HepG2 (cell line): Measurements from ENCODE around the gene AGT. TPM values are rescaled to one million over a fixed set of nuclear protein-coding genes. Genes with fewer than 3 reads are reported as not detected.
"Not testable (repeated sequence)": the region's sequence is repeated elsewhere in the genome, so short reads cannot be mapped to it uniquely, and the experiment has no call there.

Experiments
- ATAC-seq: fragments of 200-7000 bp; cut with Tn5 transposase; 3 replicates; pipeline ENCODE4 v1.9.1; 2020; ENCODE audit warnings: mild to moderate bottlenecking, moderate library complexity
- BruUV-seq: library from RNA; stranded (reverse); fragments of 400-500 nt; replicated peaks from 2 replicates; lab custom pipeline; 2021; lab: Mats Ljungman, UMichigan
- CTCF ChIA-PET: fragments of 300-600 bp; formaldehyde crosslinking; extraction: SDS; loops from one replicate; lab custom pipeline; 2021; ENCODE audit warnings: low total read pairs, inconsistent platforms, low intra/inter-chr PET ratio; lab: Yijun Ruan, JAX
- POLR2A ChIA-PET: fragments of 350-600 bp; sonication (Branson Sonifier 250); formaldehyde crosslinking; loops from one replicate; lab custom pipeline; 2020; ENCODE audit warnings: antibody characterized with exemption, inconsistent platforms; lab: Yijun Ruan, JAX
- DNase-seq: peaks from one replicate; pipeline ENCODE4 v3.0.0-alpha.2; 2015; ENCODE audit warnings: low spot score
- FAIRE-seq: peaks from 3 replicates; lab custom pipeline; 2011; peaks lifted over from hg19 to GRCh38; lab: Jason Lieb, UNC
- H2AFZ ChIP-seq: one replicate; pipeline ENCODE4 v1.6.1; 2011; ENCODE audit warnings: low read length, inconsistent platforms
- H3K27ac ChIP-seq: fragments of 300-600 bp; 3 replicates; pipeline ENCODE4 v1.8.0; 2011; ENCODE audit warnings: mixed run types, mild to moderate bottlenecking, mixed read lengths, low read length, inconsistent platforms; ENCODE audit not compliant: insufficient read depth; ENCODE audit errors: extremely low read length
- H3K27me3 ChIP-seq, 2 experiments: fragments of 200-600 bp in 1 of 2; 2 replicates in 1 of 2; 3 replicates in 1 of 2; pipeline versions ENCODE4 v1.6.0 to v1.8.0; 2011; ENCODE audit warnings: low read length in 2 of 2, mild to moderate bottlenecking in 2 of 2, moderate library complexity in 2 of 2, inconsistent platforms in 1 of 2; ENCODE audit not compliant: insufficient read depth in 2 of 2, control insufficient read depth in 1 of 2
- H3K36me3 ChIP-seq, 2 experiments: fragments of 200-600 bp in 1 of 2; replicated peaks in 1 of 2; 2 replicates in 1 of 2; 3 replicates in 1 of 2; pipeline versions ENCODE4 v1.5.1 to v1.8.0; 2011; ENCODE audit warnings: low read length in 2 of 2, inconsistent platforms in 1 of 2; ENCODE audit not compliant: insufficient read depth in 2 of 2, control insufficient read depth in 1 of 2
- H3K4me1 ChIP-seq: 2 replicates; pipeline ENCODE4 v1.5.1; 2012; ENCODE audit warnings: low read length, inconsistent platforms; ENCODE audit not compliant: insufficient read depth
- H3K4me2 ChIP-seq: 2 replicates; pipeline ENCODE4 v1.6.0; 2011; ENCODE audit warnings: low read depth, low read length, inconsistent platforms
- H3K4me3 ChIP-seq, 3 experiments: fragments of 200-600 bp in 1 of 3; sonication (generic), shearing (Covaris generic) in 1 of 3; replicated peaks in 1 of 3; 2 replicates each; pipeline ENCODE4 v1.5.1; 2011 to 2016; ENCODE audit warnings: low read length in 3 of 3, inconsistent platforms in 2 of 3, low read depth in 2 of 3, mild to moderate bottlenecking in 2 of 3, control low read depth in 1 of 3, mixed read lengths in 1 of 3; ENCODE audit not compliant: insufficient read depth in 1 of 3
- H3K79me2 ChIP-seq: one replicate; pipeline ENCODE4 v1.6.1; 2011; ENCODE audit warnings: low read length, inconsistent platforms; ENCODE audit not compliant: insufficient read depth
- H3K9ac ChIP-seq: 2 replicates; pipeline ENCODE4 v1.6.0; 2011; ENCODE audit warnings: mild to moderate bottlenecking, low read depth, low read length, inconsistent platforms; ENCODE audit not compliant: insufficient read depth
- H3K9me3 ChIP-seq: 2 replicates; pipeline ENCODE4 v1.5.1; 2012; ENCODE audit warnings: mild to moderate bottlenecking, low read length
- H4K20me1 ChIP-seq: 2 replicates; pipeline ENCODE4 v1.6.0; 2011; ENCODE audit warnings: inconsistent platforms, mild to moderate bottlenecking, low read length, moderate library complexity; ENCODE audit not compliant: insufficient read depth
- CTCF ChIP-seq: sonication (generic); formaldehyde crosslinking; IDR thresholded peaks from 2 replicates; pipeline ENCODE4 v1.5.0; 2020; ENCODE audit warnings: mild to moderate bottlenecking, missing genetic modification reagents, moderate library complexity
- GMEB2 ChIP-seq: IDR thresholded peaks from 2 replicates; pipeline ENCODE4 v1.6.1; 2016; ENCODE audit warnings: missing biosample characterization, missing genetic modification reagents, low read depth
- KAT8 ChIP-seq: IDR thresholded peaks from 2 replicates; pipeline ENCODE4 v1.6.1; 2016; ENCODE audit warnings: missing genetic modification reagents, missing compliant biosample characterization
- KLF15 ChIP-seq: sonication (generic); formaldehyde crosslinking; IDR thresholded peaks from 2 replicates; pipeline ENCODE4 v1.8.1; 2023; ENCODE audit warnings: borderline replicate concordance, mild to moderate bottlenecking, inconsistent platforms, missing genetic modification reagents, mixed read lengths
- NFKB2 ChIP-seq: sonication (generic); formaldehyde crosslinking; IDR thresholded peaks from 2 replicates; pipeline ENCODE4 v1.4.0; 2020; ENCODE audit warnings: missing genetic modification reagents, borderline replicate concordance
- PCBP1 ChIP-seq: fragments of 200-400 bp; formaldehyde crosslinking; IDR thresholded peaks from 2 replicates; pipeline ENCODE4 v1.6.1; 2017; ENCODE audit warnings: mild to moderate bottlenecking, low read depth, low read length, borderline replicate concordance
- STAG1 ChIP-seq: sonication (generic); formaldehyde crosslinking; IDR thresholded peaks from 2 replicates; pipeline ENCODE4 v1.4.0; 2020; ENCODE audit warnings: missing genetic modification reagents
- ZNF30 ChIP-seq: sonication (generic); formaldehyde crosslinking; IDR thresholded peaks from 2 replicates; pipeline ENCODE4 v1.5.0; 2020; ENCODE audit warnings: mild to moderate bottlenecking, missing genetic modification reagents
- ZNF574 ChIP-seq: sonication (generic); formaldehyde crosslinking; IDR thresholded peaks from 2 replicates; pipeline ENCODE4 v1.4.0; 2020; ENCODE audit warnings: missing genetic modification reagents
- ZNF724P ChIP-seq: sonication (generic); formaldehyde crosslinking; IDR thresholded peaks from 2 replicates; pipeline ENCODE4 v1.8.0; 2022; ENCODE audit warnings: missing genetic modification reagents, borderline replicate concordance
- ZNF841 ChIP-seq: sonication (generic); formaldehyde crosslinking; IDR thresholded peaks from 2 replicates; pipeline ENCODE4 v1.8.1; 2023; ENCODE audit warnings: missing genetic modification reagents, borderline replicate concordance
- WGBS: methylation state at CpG from one replicate; pipeline ENCODE4 v1.1.6; 2017; ENCODE audit warnings: low lambda C conversion rate; 5-methylcytosine and 5-hydroxymethylcytosine counted together
- in situ Hi-C: cut with HindIII; loops from 2 replicates; pipeline ENCODE4 v1.10.0; 2017; ENCODE audit warnings: low pct_unique_long_range_greater_than_20kb; ENCODE audit not compliant: extremely low pct_ligation_motif_present
- intact Hi-C: fragments of 100-400 bp; cut with micrococcal nuclease; formaldehyde crosslinking; loops from one replicate; pipeline ENCODE4 v1.10.0; 2022; ENCODE audit not compliant: unreplicated experiment
- polyA plus RNA-seq, 8 experiments: library from polyadenylated mRNA; depleted of rRNA in 3 of 8; stranded (reverse) in 7 of 8; unstranded in 1 of 8; fragments of >200 nt; fragmentation: Illumina TruSeq in 4 of 8; extraction: Trizol in 4 of 8; gene quantifications; 2 replicates each; pipeline versions ENCODE4 v1.2.1 to v1.2.3, GENCODE V29; 2011 to 2016; ENCODE audit warnings: low read depth in 4 of 8, missing spikeins in 1 of 8, mixed read lengths in 1 of 8; ENCODE audit not compliant: insufficient read depth in 1 of 8
- total RNA-seq, 5 experiments: library from RNA; depleted of rRNA; stranded (reverse); fragments of >200 nt; fragmentation: Illumina TruSeq; extraction: Trizol; gene quantifications; 2 replicates each; pipeline ENCODE4 v1.2.3, GENCODE V29; 2016; ENCODE audit warnings: low read depth in 1 of 5

Gene AGT
- total and polyA plus RNA-seq, 2 of the 13 experiments (the other 11 are each of a cell fraction or from before 2014, with no cell fraction given) = 892 to 2,071 TPM

- no peak for TF ChIP-seq GMEB2
- TF ChIP-seq ZNF841 (CRISPR knock-in tag) = no peak
- no peak for TF ChIP-seq ZNF30 (CRISPR knock-in tag)
- TF ChIP-seq KLF15 (CRISPR knock-in tag) = no peak
- TF ChIP-seq ZNF724P (CRISPR knock-in tag) = no peak
These were observed 14.2 kb downstream of the AGT start (continued) for GRCh38 chr1:230699716-230700115.

- H3K9me3 ChIP-seq, H4K20me1 ChIP-seq, FAIRE-seq, CTCF ChIA-PET, H3K27ac ChIP-seq, BruUV-seq, DNase-seq, H3K9ac ChIP-seq, H3K4me2 ChIP-seq, H3K27me3 ChIP-seq, H3K4me3 ChIP-seq, intact Hi-C loops, in situ Hi-C loops, POLR2A ChIA-PET, H3K79me2 ChIP-seq, H2AFZ ChIP-seq, ATAC-seq: not testable (repeated sequence)
- Histone ChIP-seq H3K36me3 (peaks cover 1 to 16% of the 10 kb centered on the region in 2 experiments; a peak in 3 of 5 replicates), H3K4me1 (peaks cover 60% of the 10 kb centered on the region)
These were observed 15.0 kb downstream of the AGT start for GRCh38 chr1:230698964-230699363.

GRCh38 chr1:230698130-230698529 is 15.8 kb downstream of the AGT start:
- Histone ChIP-seq H3K4me2 (no peak overlapping the region), H3K36me3 (peaks cover 3 to 20% of the 10 kb centered on the region in 2 experiments), H3K27me3 (no peaks in the 10 kb centered on the region), H3K27ac (no peak overlapping the region), H2AFZ (no peak overlapping the region), H3K4me3 (no peak overlapping the region), H3K79me2 (no peaks in the 10 kb centered on the region), H4K20me1 (no peaks in the 10 kb centered on the region), H3K9ac (no peak overlapping the region), H3K4me1 (peaks cover 51% of the 10 kb centered on the region), H3K9me3 (no peaks in the 10 kb centered on the region)
- ATAC-seq (no peak), FAIRE-seq (no peak), DNase-seq (no peak)
- 98% methylated on average over 13 of the region's 14 CpGs for whole genome bisulfite sequencing
- in situ Hi-C loops = no loop called here
- no TSS peak for BruUV-seq
- intact Hi-C loops = no loop called here
- ChIA-PET POLR2A (interaction anchor here (1.4 kb wide), 1 partner anchor 16 kb away, joined by 4 read pairs; the partner anchor contains the start of gene AGT), CTCF (no interaction called here)
- TF ChIP-seq NFKB2 = peak; percentile 43; the same call in 1 of the 2 replicates
- peak; percentile 42 for TF ChIP-seq CTCF (CRISPR knock-in tag)
- peak; percentile 45 for TF ChIP-seq STAG1
- no peak for TF ChIP-seq KAT8 (CRISPR knock-in tag)
- no peak for TF ChIP-seq ZNF574 (CRISPR knock-in tag)
- TF ChIP-seq PCBP1 = no peak
